A673 (cell line): ENCODE results near the gene EAPP.

Experiments
- EZH2 ChIP-seq: fragments of 200-600 bp; sonication (generic); IDR thresholded peaks from 2 replicates; pipeline ENCODE4 v1.6.1; 2017; ENCODE audit warnings: borderline replicate concordance, low read depth, mild to moderate bottlenecking, mixed read lengths, antibody characterized with exemption, low read length; ENCODE audit not compliant: poor library complexity, severe bottlenecking
- TF ChIP-seq, protein P1 (sequence below): fragments of 300-800, 200-600 bp; sonication (generic); conservative IDR thresholded peaks from 2 replicates; pipeline ENCODE4 v1.5.1; 2017; ENCODE audit warnings: low read depth, mild to moderate bottlenecking, antibody characterized with exemption, low read length, moderate library complexity, mixed read lengths

- TF ChIP-seq, protein P1, sequence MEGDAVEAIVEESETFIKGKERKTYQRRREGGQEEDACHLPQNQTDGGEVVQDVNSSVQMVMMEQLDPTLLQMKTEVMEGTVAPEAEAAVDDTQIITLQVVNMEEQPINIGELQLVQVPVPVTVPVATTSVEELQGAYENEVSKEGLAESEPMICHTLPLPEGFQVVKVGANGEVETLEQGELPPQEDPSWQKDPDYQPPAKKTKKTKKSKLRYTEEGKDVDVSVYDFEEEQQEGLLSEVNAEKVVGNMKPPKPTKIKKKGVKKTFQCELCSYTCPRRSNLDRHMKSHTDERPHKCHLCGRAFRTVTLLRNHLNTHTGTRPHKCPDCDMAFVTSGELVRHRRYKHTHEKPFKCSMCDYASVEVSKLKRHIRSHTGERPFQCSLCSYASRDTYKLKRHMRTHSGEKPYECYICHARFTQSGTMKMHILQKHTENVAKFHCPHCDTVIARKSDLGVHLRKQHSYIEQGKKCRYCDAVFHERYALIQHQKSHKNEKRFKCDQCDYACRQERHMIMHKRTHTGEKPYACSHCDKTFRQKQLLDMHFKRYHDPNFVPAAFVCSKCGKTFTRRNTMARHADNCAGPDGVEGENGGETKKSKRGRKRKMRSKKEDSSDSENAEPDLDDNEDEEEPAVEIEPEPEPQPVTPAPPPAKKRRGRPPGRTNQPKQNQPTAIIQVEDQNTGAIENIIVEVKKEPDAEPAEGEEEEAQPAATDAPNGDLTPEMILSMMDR, result no peak
- TF ChIP-seq EZH2, result no peak
Measured at GRCh38 chr14:34479694-34480093, 59.8 kb downstream of the EAPP start.
